Measurements from ENCODE around the gene DNAH3.

DNAH3 gene

DNA sequence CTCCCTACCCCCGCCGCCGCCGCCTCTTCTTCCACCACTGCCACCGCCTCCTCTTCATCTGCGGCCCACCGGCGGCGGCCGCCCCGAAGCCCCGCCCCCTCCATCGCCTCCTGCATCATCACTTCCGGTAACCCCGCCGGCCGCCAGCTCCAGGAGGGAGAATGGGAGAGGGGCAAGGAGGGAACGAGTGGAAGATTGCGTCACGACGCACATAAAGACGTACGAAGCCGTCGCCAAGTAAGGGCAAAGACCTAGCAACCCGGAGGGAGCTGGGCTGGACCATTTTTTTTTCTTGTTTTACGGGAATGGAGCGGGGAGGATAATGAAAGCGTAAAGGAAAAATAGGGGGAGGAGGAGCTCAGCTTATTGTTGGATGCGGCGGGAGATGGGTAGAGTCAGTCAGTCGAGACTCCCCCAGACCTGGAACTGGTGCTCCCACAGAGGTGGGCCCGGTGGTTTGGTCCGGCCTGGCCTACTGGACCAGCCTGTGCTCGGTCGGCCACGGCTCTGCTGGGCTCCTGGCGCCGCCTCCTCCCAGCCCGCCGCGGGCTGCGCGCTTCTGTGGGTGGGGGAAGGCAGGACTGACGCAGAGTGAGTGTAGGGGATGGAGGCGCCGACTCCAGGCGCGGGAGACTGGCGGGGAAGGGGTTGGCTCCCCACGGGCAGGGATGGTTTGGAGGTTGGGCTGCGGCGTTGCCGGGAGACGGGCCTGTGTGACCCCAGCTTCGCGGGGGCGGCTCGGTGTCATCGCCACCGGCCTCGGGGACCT lies 250.2 kb downstream of the DNAH3 start, which contains the start of the genes DCUN1D3 and LYRM1:
Gene DCUN1D3 (minus strand): TSS at position 60 of the 769 bp plus-strand sequence. CDS start 37,820 bp downstream, outside the sequence.
Gene LYRM1 (plus strand): TSS at position 473 of the 769 bp plus-strand sequence. CDS start 14,785 bp downstream, outside the sequence.
- H3K27me3 ChIP-seq (ENCODE audit: insufficient read depth, low read length) = no peaks in the 10 kb centered on the region
- peak within 1 kb of the TSS; percentile 95 for H3K4me2 ChIP-seq (ENCODE audit: low read length)
- peaks cover 20% of the 10 kb centered on the region for H3K36me3 ChIP-seq (ENCODE audit: insufficient read depth, low read length)
- 0 out of 2 replicates have a peak, but pooled peaks cover 6% of the 10 kb centered on the region for H3F3A ChIP-seq (ENCODE audit: insufficient read depth, low read length)
- H4K20me1 ChIP-seq (ENCODE audit: insufficient read depth, low read length) = no peaks in the 10 kb centered on the region
- H3K27ac ChIP-seq (ENCODE audit: low read depth, low read length, poor library complexity, severe bottlenecking) = peak within 1 kb of the TSS; percentile 74
- no peaks in the 10 kb centered on the region for H3K9me2 ChIP-seq (ENCODE audit: low read depth, low read length)
- TF ChIP-seq, protein P1, sequence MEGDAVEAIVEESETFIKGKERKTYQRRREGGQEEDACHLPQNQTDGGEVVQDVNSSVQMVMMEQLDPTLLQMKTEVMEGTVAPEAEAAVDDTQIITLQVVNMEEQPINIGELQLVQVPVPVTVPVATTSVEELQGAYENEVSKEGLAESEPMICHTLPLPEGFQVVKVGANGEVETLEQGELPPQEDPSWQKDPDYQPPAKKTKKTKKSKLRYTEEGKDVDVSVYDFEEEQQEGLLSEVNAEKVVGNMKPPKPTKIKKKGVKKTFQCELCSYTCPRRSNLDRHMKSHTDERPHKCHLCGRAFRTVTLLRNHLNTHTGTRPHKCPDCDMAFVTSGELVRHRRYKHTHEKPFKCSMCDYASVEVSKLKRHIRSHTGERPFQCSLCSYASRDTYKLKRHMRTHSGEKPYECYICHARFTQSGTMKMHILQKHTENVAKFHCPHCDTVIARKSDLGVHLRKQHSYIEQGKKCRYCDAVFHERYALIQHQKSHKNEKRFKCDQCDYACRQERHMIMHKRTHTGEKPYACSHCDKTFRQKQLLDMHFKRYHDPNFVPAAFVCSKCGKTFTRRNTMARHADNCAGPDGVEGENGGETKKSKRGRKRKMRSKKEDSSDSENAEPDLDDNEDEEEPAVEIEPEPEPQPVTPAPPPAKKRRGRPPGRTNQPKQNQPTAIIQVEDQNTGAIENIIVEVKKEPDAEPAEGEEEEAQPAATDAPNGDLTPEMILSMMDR (IDR thresholded peaks at IDR 0.05; ENCODE audit: low read length) = no peak
- no peak for TF ChIP-seq EZH2 (IDR thresholded peaks at IDR 0.05; ENCODE audit: borderline replicate concordance, low read length)
- H3K79me2 ChIP-seq (ENCODE audit: insufficient read depth, low read length) = no peaks in the 10 kb centered on the region
- H2AFZ ChIP-seq (ENCODE audit: low read length) = peak within 1 kb of the TSS; percentile 64; the same call in 1 of the 2 replicates
- no peaks in the 10 kb centered on the region for H3K9me3 ChIP-seq (ENCODE audit: low read length)
- H3K4me1 ChIP-seq (ENCODE audit: insufficient read depth, low read length, severe bottlenecking) = peaks cover 46% of the 10 kb centered on the region
- peak within 1 kb of the TSS; percentile 99 for H3K4me3 ChIP-seq (ENCODE audit: low read depth, low read length, poor library complexity, severe bottlenecking)
- H3K9ac ChIP-seq (ENCODE audit: low read length) = peak within 1 kb of the TSS; percentile 80

DNA sequence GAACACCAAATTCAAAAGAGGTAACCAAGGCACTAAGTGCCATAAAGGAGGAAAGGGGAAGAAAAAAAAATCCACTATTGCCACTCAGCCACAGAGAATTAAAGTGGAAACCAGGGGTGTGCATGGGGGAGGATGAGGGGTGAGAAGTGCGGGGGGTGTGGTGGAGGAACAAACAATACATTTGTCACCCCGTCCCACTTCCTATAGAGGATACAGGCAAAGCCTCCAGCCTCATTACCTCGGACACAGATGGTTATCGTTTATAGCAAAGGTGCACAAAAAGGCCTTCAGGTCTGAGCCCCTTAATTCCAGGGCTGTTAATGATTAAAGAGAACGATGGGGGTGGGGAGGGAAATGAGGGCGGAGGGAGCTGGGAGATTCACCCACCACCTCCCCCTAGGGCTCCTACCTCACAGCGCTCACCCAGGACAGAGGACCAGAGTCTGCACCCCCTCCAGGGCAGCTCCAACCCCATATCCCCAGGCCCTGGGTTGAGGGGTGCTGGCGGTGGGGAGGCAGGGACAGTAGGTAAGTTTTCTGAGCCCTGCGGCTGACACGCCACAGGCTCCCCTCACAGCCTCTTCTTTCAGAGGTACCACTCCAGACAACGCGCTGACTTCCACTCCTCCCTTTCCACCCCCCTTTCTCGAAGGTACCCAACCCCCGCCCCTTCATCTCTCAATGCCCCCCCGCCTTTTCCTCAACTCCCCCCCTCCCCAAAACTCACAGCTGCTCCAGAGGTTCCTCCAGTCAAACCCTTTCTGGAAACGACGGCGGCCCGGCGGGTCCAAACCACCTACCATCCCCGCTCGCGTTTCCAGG lies 251.0 kb downstream of the DNAH3 start:
- H3K9me2 ChIP-seq (ENCODE audit: low read depth, low read length) = no peaks in the 10 kb centered on the region
- no peaks in the 10 kb centered on the region; the same call in 1 of the 2 replicates for H3K9me3 ChIP-seq (ENCODE audit: low read length)
- H3K79me2 ChIP-seq (ENCODE audit: insufficient read depth, low read length) = no peaks in the 10 kb centered on the region
- H3K27me3 ChIP-seq (ENCODE audit: insufficient read depth, low read length) = no peaks in the 10 kb centered on the region
- peak overlapping the region; percentile 80 for H3K9ac ChIP-seq (ENCODE audit: low read length)
- peaks cover 43% of the 10 kb centered on the region for H3K4me1 ChIP-seq (ENCODE audit: insufficient read depth, low read length, severe bottlenecking)
- no peak for TF ChIP-seq EZH2 (IDR thresholded peaks at IDR 0.05; ENCODE audit: borderline replicate concordance, low read length)
- TF ChIP-seq, protein P1 (IDR thresholded peaks at IDR 0.05; ENCODE audit: low read length) = no peak
- peak overlapping the region; percentile 99 for H3K4me3 ChIP-seq (ENCODE audit: low read depth, low read length, poor library complexity, severe bottlenecking)
- peaks cover 24% of the 10 kb centered on the region for H3K36me3 ChIP-seq (ENCODE audit: insufficient read depth, low read length)
- H3F3A ChIP-seq (ENCODE audit: insufficient read depth, low read length) = 0 out of 2 replicates have a peak, but pooled peaks cover 6% of the 10 kb centered on the region
- H4K20me1 ChIP-seq (ENCODE audit: insufficient read depth, low read length) = no peaks in the 10 kb centered on the region
- peak overlapping the region; percentile 95 for H3K4me2 ChIP-seq (ENCODE audit: low read length)
- no peak overlapping the region for H2AFZ ChIP-seq (ENCODE audit: low read length)
- H3K27ac ChIP-seq (ENCODE audit: low read depth, low read length, poor library complexity, severe bottlenecking) = no peak overlapping the region

DNA sequence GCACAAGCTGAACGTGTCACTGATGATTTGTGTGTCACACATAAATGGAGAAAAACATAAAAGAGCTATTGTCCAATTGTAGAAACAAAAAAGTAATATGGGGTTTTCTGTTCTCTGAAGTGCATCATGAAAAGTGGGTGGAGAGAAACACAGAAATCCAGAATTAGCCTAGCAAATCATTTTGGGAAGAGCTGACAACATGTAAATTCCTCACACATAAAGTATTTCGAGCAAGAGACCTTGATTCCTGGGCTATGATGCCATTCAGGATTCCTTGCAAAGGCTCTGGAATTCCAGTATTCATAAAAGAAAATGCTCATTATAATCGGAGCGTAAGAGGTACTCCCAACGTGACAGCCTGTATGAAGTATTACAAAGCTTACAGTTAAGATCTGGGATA lies 251.6 kb downstream of the DNAH3 start:
- Histone ChIP-seq H3K9me2 (ENCODE audit: low read depth, low read length) (no peaks in the 10 kb centered on the region), H3K4me2 (ENCODE audit: low read length) (peak overlapping the region; percentile 95), H3K4me1 (ENCODE audit: insufficient read depth, low read length, severe bottlenecking) (peaks cover 37% of the 10 kb centered on the region), H4K20me1 (ENCODE audit: insufficient read depth, low read length) (no peaks in the 10 kb centered on the region), H3K4me3 (ENCODE audit: low read depth, low read length, poor library complexity, severe bottlenecking) (peak overlapping the region; percentile 99), H3K27me3 (ENCODE audit: insufficient read depth, low read length) (no peaks in the 10 kb centered on the region), H3K9ac (ENCODE audit: low read length) (peak overlapping the region; percentile 80; the same call in 1 of the 2 replicates), H3K27ac (ENCODE audit: low read depth, low read length, poor library complexity, severe bottlenecking) (no peak overlapping the region), H3F3A (ENCODE audit: insufficient read depth, low read length) (0 out of 2 replicates have a peak, but pooled peaks cover 6% of the 10 kb centered on the region), H2AFZ (ENCODE audit: low read length) (no peak overlapping the region), H3K36me3 (ENCODE audit: insufficient read depth, low read length) (peaks cover 24% of the 10 kb centered on the region), H3K79me2 (ENCODE audit: insufficient read depth, low read length) (no peaks in the 10 kb centered on the region), H3K9me3 (ENCODE audit: low read length) (no peaks in the 10 kb centered on the region; the same call in 1 of the 2 replicates)
- TF ChIP-seq, protein P1 (IDR thresholded peaks at IDR 0.05; ENCODE audit: low read length) = no peak
- TF ChIP-seq EZH2 (IDR thresholded peaks at IDR 0.05; ENCODE audit: borderline replicate concordance, low read length) = no peak

All from OCI-LY1 (cell line).